CD14-positive monocyte (primary cell): ENCODE measurements around the gene SPINK1. TPM values are rescaled to one million over a fixed set of nuclear protein-coding genes. Genes with fewer than 3 reads are reported as not detected.

Experiments
- DNase-seq, 3 donors: peaks; one replicate each; pipeline ENCODE4 v3.0.0-alpha.2; 2011 to 2022
- H2AFZ ChIP-seq: 2 replicates; pipeline ENCODE4 v1.6.0; 2012; ENCODE audit warnings: mild to moderate bottlenecking, low read depth, low read length, inconsistent platforms; ENCODE audit not compliant: insufficient read depth, poor library complexity, severe bottlenecking
- H3K27ac ChIP-seq, 2 donors: 1 replicate in 1 of 2; 2 replicates in 1 of 2; pipeline ENCODE4 v1.5.1; 2012 to 2013; ENCODE audit warnings: low read length in 2 of 2, control low read depth in 1 of 2, inconsistent platforms in 1 of 2, low read depth in 1 of 2, mild to moderate bottlenecking in 1 of 2
- H3K27me3 ChIP-seq, 2 donors: one replicate each; pipeline versions ENCODE4 v1.6.0 to v1.6.1; 2011 to 2013; ENCODE audit warnings: low read length in 2 of 2; ENCODE audit not compliant: control insufficient read depth in 2 of 2, insufficient read depth in 2 of 2
- H3K36me3 ChIP-seq, 2 donors: replicated peaks in 1 of 2; 1 replicate in 1 of 2; 2 replicates in 1 of 2; pipeline versions ENCODE4 v1.5.1 to v1.6.1; 2012 to 2013; ENCODE audit warnings: low read length in 2 of 2, control low read depth in 1 of 2, inconsistent platforms in 1 of 2, mild to moderate bottlenecking in 1 of 2; ENCODE audit not compliant: insufficient read depth in 2 of 2, control insufficient read depth in 1 of 2
- H3K4me1 ChIP-seq, 2 donors: 1 replicate in 1 of 2; 2 replicates in 1 of 2; pipeline versions ENCODE4 v1.5.1 to v1.6.1; 2012 to 2013; ENCODE audit warnings: low read length in 2 of 2, control low read depth in 1 of 2, inconsistent platforms in 1 of 2, mild to moderate bottlenecking in 1 of 2, moderate library complexity in 1 of 2; ENCODE audit not compliant: insufficient read depth in 2 of 2, control insufficient read depth in 1 of 2
- H3K4me2 ChIP-seq: replicated peaks from 2 replicates; pipeline ENCODE3; 2012; ENCODE audit warnings: low read length, moderate library complexity, mild to moderate bottlenecking; ENCODE audit not compliant: poor library complexity, severe bottlenecking; ENCODE audit errors: extremely low read depth
- H3K4me3 ChIP-seq, 3 experiments: fragments of 200-600 bp in 1 of 3; sonication (generic) in 1 of 3; replicated peaks in 1 of 3; 1 replicate in 2 of 3; 2 replicates in 1 of 3; pipeline ENCODE4 v1.5.1; 2011 to 2013; ENCODE audit warnings: low read length in 3 of 3, mild to moderate bottlenecking in 3 of 3, control low read depth in 2 of 3, low read depth in 2 of 3, inconsistent platforms in 1 of 3, moderate library complexity in 1 of 3
- H3K79me2 ChIP-seq: 2 replicates; pipeline ENCODE4 v1.6.0; 2012; ENCODE audit warnings: mild to moderate bottlenecking, control low read depth, inconsistent platforms, low read length, moderate library complexity; ENCODE audit not compliant: insufficient read depth
- H3K9ac ChIP-seq: 2 replicates; pipeline ENCODE4 v1.6.0; 2017; ENCODE audit warnings: low read length, mild to moderate bottlenecking; ENCODE audit not compliant: insufficient read depth, poor library complexity, severe bottlenecking
- H3K9me3 ChIP-seq, 2 donors: replicated peaks in 1 of 2; 1 replicate in 1 of 2; 2 replicates in 1 of 2; pipeline versions ENCODE4 v1.5.1 to v1.6.1; 2012 to 2013; ENCODE audit warnings: low read length in 2 of 2, control low read depth in 1 of 2; ENCODE audit not compliant: control insufficient read depth in 1 of 2, insufficient read depth in 1 of 2
- H4K20me1 ChIP-seq: 2 replicates; pipeline ENCODE4 v1.6.0; 2012; ENCODE audit warnings: mild to moderate bottlenecking, low read length, control low read depth, moderate library complexity; ENCODE audit not compliant: insufficient read depth
- H3K27ac Mint-ChIP-seq, 7 donors: one replicate each; pipeline ENCODE4 v1.8.0; 2020; ENCODE audit warnings: mild to moderate bottlenecking in 7 of 7, mixed read lengths in 7 of 7, moderate library complexity in 6 of 7, inconsistent platforms in 2 of 7
- H3K27me3 Mint-ChIP-seq, 3 donors: one replicate each; pipeline ENCODE4 v1.8.0; 2021 to 2022; ENCODE audit warnings: low read depth in 3 of 3, mild to moderate bottlenecking in 3 of 3, mixed read lengths in 3 of 3, moderate library complexity in 3 of 3, inconsistent platforms in 1 of 3
- H3K36me3 Mint-ChIP-seq, 2 donors: one replicate each; pipeline ENCODE4 v1.8.0; 2020; ENCODE audit warnings: mixed read lengths in 2 of 2, inconsistent platforms in 1 of 2, mild to moderate bottlenecking in 1 of 2
- H3K4me1 Mint-ChIP-seq: one replicate; pipeline ENCODE4 v1.8.0; 2020; ENCODE audit warnings: mild to moderate bottlenecking, mixed read lengths
- H3K4me3 Mint-ChIP-seq, 2 donors: one replicate each; pipeline ENCODE4 v1.8.0; 2020; ENCODE audit warnings: mild to moderate bottlenecking in 2 of 2, mixed read lengths in 2 of 2, moderate library complexity in 1 of 2
- H3K9me3 Mint-ChIP-seq, 7 donors: one replicate each; pipeline ENCODE4 v1.8.0; 2020 to 2022; ENCODE audit warnings: mixed read lengths in 7 of 7, mild to moderate bottlenecking in 6 of 7, moderate library complexity in 6 of 7, inconsistent platforms in 2 of 7
- CTCF ChIP-seq: fragments of 200-600 bp; IDR thresholded peaks from one replicate; pipeline ENCODE4 v1.8.0; 2022; ENCODE audit warnings: antibody characterized with exemption, mild to moderate bottlenecking
- WGBS: methylation state at CpG from one replicate; pipeline ENCODE4 v1.1.5; 2013; ENCODE audit warnings: missing lambda C conversion rate; ENCODE audit not compliant: insufficient coverage; 5-methylcytosine and 5-hydroxymethylcytosine counted together
- intact Hi-C, 2 donors: fragments of 100-400 bp; cut with micrococcal nuclease; formaldehyde crosslinking; loops; one replicate each; pipeline versions ENCODE4 v1.15.0 to v1.15.1; 2023
- polyA plus RNA-seq, 3 donors: library from polyadenylated mRNA; depleted of rRNA in 1 of 3; unstranded in 2 of 3; stranded (reverse) in 1 of 3; fragments of 300-500 nt in 2 of 3; fragments of >200 nt in 1 of 3; fragmentation: Illumina TruSeq in 2 of 3; gene quantifications; 1 replicate in 2 of 3; 2 replicates in 1 of 3; pipeline ENCODE4 v1.2.3, GENCODE V29; 2012 to 2021

SPINK1 gene
- polyA plus RNA-seq, 3 donors = not detected

- peaks cover 25% of the 10 kb centered on the region for H3K4me1 Mint-ChIP-seq
Measured at GRCh38 chr5:147863454-147864158, 32.1 kb upstream of the SPINK1 start.

GRCh38 chr5:147860641-147861025 is 29.2 kb upstream of the SPINK1 start:
- H3K36me3 Mint-ChIP-seq = no peaks in the 10 kb centered on the region
- Histone ChIP-seq H3K27ac (no peak overlapping the region), H3K4me3 (no peak overlapping the region), H3K4me2 (no peak overlapping the region), H3K79me2 (no peaks in the 10 kb centered on the region), H3K9me3 (no peaks in the 10 kb centered on the region), H2AFZ (no peak overlapping the region), H3K4me1 (peaks cover 0 to 14% of the 10 kb centered on the region in 2 donors), H4K20me1 (no peaks in the 10 kb centered on the region), H3K36me3 (no peaks in the 10 kb centered on the region), H3K27me3 (no peaks in the 10 kb centered on the region), H3K9ac (no peak overlapping the region)
- no peak overlapping the region for H3K4me3 Mint-ChIP-seq
- DNase-seq = no peak
- intact Hi-C loops = no loop called here
- no peaks in the 10 kb centered on the region for H3K9me3 Mint-ChIP-seq
- H3K27ac Mint-ChIP-seq = peak overlapping the region in 1 of 7 donors; percentile 28
- H3K27me3 Mint-ChIP-seq = no peaks in the 10 kb centered on the region
- WGBS = 100% methylated on average over 1 of the region's 1 CpG
- TF ChIP-seq CTCF = no peak
- H3K4me1 Mint-ChIP-seq = peaks cover 7% of the 10 kb centered on the region

More at GRCh38 chr5:147863454-147864158, 32.1 kb upstream of the SPINK1 start:
- intact Hi-C loops = no loop called here
- Histone ChIP-seq H3K79me2 (no peaks in the 10 kb centered on the region), H3K36me3 (no peaks in the 10 kb centered on the region), H4K20me1 (no peaks in the 10 kb centered on the region), H3K27ac (no peak overlapping the region), H3K4me2 (no peak overlapping the region), H3K9ac (no peak overlapping the region), H3K4me3 (no peak overlapping the region), H2AFZ (no peak overlapping the region), H3K4me1 (peaks cover 0 to 14% of the 10 kb centered on the region in 2 donors), H3K9me3 (no peaks in the 10 kb centered on the region), H3K27me3 (no peaks in the 10 kb centered on the region)
- Mint-ChIP-seq H3K27ac (peak overlapping the region in 2 of 7 donors; percentile 1 to 73), H3K4me3 (no peak overlapping the region), H3K36me3 (peaks cover 0 to 5% of the 10 kb centered on the region in 2 donors), H3K9me3 (peaks cover 0 to 4% (median 0%) of the 10 kb centered on the region in 7 donors), H3K27me3 (no peaks in the 10 kb centered on the region)
- WGBS = 0% methylated on average over 1 of the region's 3 CpGs
- no peak for DNase-seq
- no peak for TF ChIP-seq CTCF
